Transverse colon (tissue), 4 donors: ENCODE measurements around the gene DYRK4.

Experiments
- EP300 ChIP-seq: sonication (generic); formaldehyde crosslinking; IDR thresholded peaks from one replicate; pipeline ENCODE4 v1.6.1; 2017; ENCODE audit warnings: antibody characterized with exemption, low read depth
- POLR2AphosphoS5 ChIP-seq, 3 donors: sonication (generic); formaldehyde crosslinking; IDR thresholded peaks; one replicate each; pipeline ENCODE4 v1.6.1; 2016; ENCODE audit warnings: antibody characterized with exemption in 3 of 3
- TF ChIP-seq, protein P1 (sequence below), 5 experiments: fragments of 200-600 bp in 3 of 5; fragments of 450-650 bp in 2 of 5; sonication (generic) in 3 of 5; IDR thresholded peaks; 1 replicate in 2 of 5; 2 replicates in 3 of 5; pipeline ENCODE4 v1.5.1; 2016 to 2017; ENCODE audit warnings: antibody characterized with exemption in 5 of 5, inconsistent platforms in 3 of 5, mild to moderate bottlenecking in 2 of 5, moderate library complexity in 1 of 5

DNA sequence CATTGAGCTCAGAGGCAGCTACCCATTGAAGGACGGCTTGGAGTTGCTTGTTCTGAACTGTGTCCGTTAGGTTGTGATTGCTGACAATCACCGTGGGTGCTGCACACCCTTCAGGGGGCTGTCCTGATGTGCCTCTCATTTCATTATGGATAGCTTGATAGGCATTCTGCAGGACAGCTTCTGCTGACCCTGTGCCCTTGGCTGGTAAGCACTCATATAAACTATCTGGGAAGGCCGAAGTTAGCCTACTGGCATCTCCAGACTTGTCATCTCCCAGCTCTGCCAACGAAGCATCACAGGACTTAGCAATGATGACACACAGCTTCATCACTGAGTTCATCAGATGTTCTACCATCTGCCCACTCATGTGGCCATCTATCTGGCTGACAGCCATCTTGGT lies 64.5 kb downstream of the DYRK4 start:
- TF ChIP-seq, protein P1, sequence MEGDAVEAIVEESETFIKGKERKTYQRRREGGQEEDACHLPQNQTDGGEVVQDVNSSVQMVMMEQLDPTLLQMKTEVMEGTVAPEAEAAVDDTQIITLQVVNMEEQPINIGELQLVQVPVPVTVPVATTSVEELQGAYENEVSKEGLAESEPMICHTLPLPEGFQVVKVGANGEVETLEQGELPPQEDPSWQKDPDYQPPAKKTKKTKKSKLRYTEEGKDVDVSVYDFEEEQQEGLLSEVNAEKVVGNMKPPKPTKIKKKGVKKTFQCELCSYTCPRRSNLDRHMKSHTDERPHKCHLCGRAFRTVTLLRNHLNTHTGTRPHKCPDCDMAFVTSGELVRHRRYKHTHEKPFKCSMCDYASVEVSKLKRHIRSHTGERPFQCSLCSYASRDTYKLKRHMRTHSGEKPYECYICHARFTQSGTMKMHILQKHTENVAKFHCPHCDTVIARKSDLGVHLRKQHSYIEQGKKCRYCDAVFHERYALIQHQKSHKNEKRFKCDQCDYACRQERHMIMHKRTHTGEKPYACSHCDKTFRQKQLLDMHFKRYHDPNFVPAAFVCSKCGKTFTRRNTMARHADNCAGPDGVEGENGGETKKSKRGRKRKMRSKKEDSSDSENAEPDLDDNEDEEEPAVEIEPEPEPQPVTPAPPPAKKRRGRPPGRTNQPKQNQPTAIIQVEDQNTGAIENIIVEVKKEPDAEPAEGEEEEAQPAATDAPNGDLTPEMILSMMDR (IDR thresholded peaks at IDR 0.05) = no peak
- no peak for TF ChIP-seq POLR2AphosphoS5 (IDR thresholded peaks at IDR 0.05)
- TF ChIP-seq EP300 = no peak
